GM23338 (cell line): ENCODE measurements around the gene SLC25A30. TPM values are rescaled to one million over a fixed set of nuclear protein-coding genes. Genes with fewer than 3 reads are reported as not detected.

Source experiments
- ATAC-seq: fragments of 200-7000 bp; cut with Tn5 transposase; 3 replicates; pipeline ENCODE4 v1.9.1; 2020
- DNase-seq: peaks from one replicate; pipeline ENCODE4 v3.0.0-alpha.2; 2015; ENCODE audit warnings: low spot score
- H2AFZ ChIP-seq: fragments of 200-600 bp; sonication (generic); 2 replicates; pipeline ENCODE4 v1.8.0; 2016; ENCODE audit warnings: antibody characterized with exemption, mild to moderate bottlenecking, moderate library complexity
- H3F3A ChIP-seq: fragments of 200-600 bp; sonication (generic); replicated peaks from 2 replicates; pipeline ENCODE4 v1.8.0; 2017; ENCODE audit warnings: antibody characterized with exemption, mixed run types, low read depth
- H3K27ac ChIP-seq: fragments of 200-600 bp; sonication (generic); 2 replicates; pipeline ENCODE4 v1.6.1; 2016; ENCODE audit warnings: low read depth
- H3K27me3 ChIP-seq: fragments of 200-600 bp; sonication (generic); 2 replicates; pipeline ENCODE4 v1.8.0; 2016; ENCODE audit warnings: mild to moderate bottlenecking, mixed run types, moderate library complexity; ENCODE audit not compliant: insufficient read depth
- H3K36me3 ChIP-seq: fragments of 200-600 bp; sonication (generic); 2 replicates; pipeline ENCODE4 v1.8.0; 2016; ENCODE audit warnings: mild to moderate bottlenecking; ENCODE audit not compliant: insufficient read depth
- H3K4me1 ChIP-seq: fragments of 200-600 bp; sonication (generic); 2 replicates; pipeline ENCODE4 v1.8.0; 2016; ENCODE audit warnings: mild to moderate bottlenecking, moderate library complexity; ENCODE audit not compliant: insufficient read depth
- H3K4me2 ChIP-seq: fragments of 200-600 bp; sonication (generic); 2 replicates; pipeline ENCODE4 v1.7.1; 2017; ENCODE audit warnings: mixed run types
- H3K4me3 ChIP-seq: fragments of 200-600 bp; sonication (generic); 2 replicates; pipeline ENCODE4 v1.6.1; 2016; ENCODE audit warnings: mixed run types
- H3K79me2 ChIP-seq: fragments of 200-600 bp; sonication (generic); replicated peaks from 2 replicates; pipeline ENCODE4 v1.8.0; 2017; ENCODE audit warnings: mild to moderate bottlenecking; ENCODE audit not compliant: insufficient read depth
- H3K9me2 ChIP-seq: fragments of 200-600 bp; sonication (generic); 2 replicates; pipeline ENCODE4 v1.8.0; 2017; ENCODE audit not compliant: insufficient read depth
- H4K20me1 ChIP-seq: fragments of 200-600 bp; sonication (generic); replicated peaks from 2 replicates; pipeline ENCODE4 v1.8.0; 2017; ENCODE audit warnings: mild to moderate bottlenecking; ENCODE audit not compliant: insufficient read depth
- H3K27ac Mint-ChIP-seq: 2 replicates; pipeline ENCODE4 v1.8.0; 2020; ENCODE audit warnings: inconsistent platforms, mild to moderate bottlenecking, moderate library complexity, mixed read lengths
- H3K27me3 Mint-ChIP-seq: 3 replicates; pipeline ENCODE4 v1.8.0; 2022; ENCODE audit warnings: low read depth, mild to moderate bottlenecking, moderate library complexity, mixed read lengths, inconsistent platforms; ENCODE audit not compliant: insufficient read depth, poor library complexity
- H3K36me3 Mint-ChIP-seq: 3 replicates; pipeline ENCODE4 v1.8.0; 2021; ENCODE audit warnings: low read depth, mild to moderate bottlenecking, inconsistent platforms, moderate library complexity, mixed read lengths
- H3K4me1 Mint-ChIP-seq: 3 replicates; pipeline ENCODE4 v1.8.0; 2020; ENCODE audit warnings: mild to moderate bottlenecking, inconsistent platforms, mixed read lengths
- H3K4me3 Mint-ChIP-seq: 3 replicates; pipeline ENCODE4 v1.8.0; 2021; ENCODE audit warnings: moderate library complexity, mild to moderate bottlenecking, inconsistent platforms, mixed read lengths
- H3K9me3 Mint-ChIP-seq: 3 replicates; pipeline ENCODE4 v1.8.0; 2020; ENCODE audit warnings: moderate library complexity, mild to moderate bottlenecking, inconsistent platforms, mixed read lengths
- CREB1 ChIP-seq: fragments of 250-450 bp; sonication (Bioruptor Pico); IDR thresholded peaks from 2 replicates; pipeline ENCODE4 v1.5.0; 2020; ENCODE audit warnings: low read depth, mild to moderate bottlenecking, moderate library complexity
- CTCF ChIP-seq, 2 experiments: fragments of 200-600 bp in 1 of 2; sonication (generic) in 1 of 2; conservative IDR thresholded peaks; 2 replicates each; pipeline versions ENCODE4 v1.5.1 to v1.6.1; 2016 to 2017; ENCODE audit warnings: antibody characterized with exemption in 2 of 2, low read depth in 2 of 2, mild to moderate bottlenecking in 2 of 2, moderate library complexity in 1 of 2
- EZH2 ChIP-seq: fragments of 200-600 bp; sonication (generic); IDR thresholded peaks from one replicate; pipeline ENCODE4 v1.8.0; 2017; ENCODE audit warnings: antibody characterized with exemption, mild to moderate bottlenecking, low read depth; ENCODE audit not compliant: unreplicated experiment
- EZH2phosphoT487 ChIP-seq: fragments of 200-600 bp; sonication (generic); IDR thresholded peaks from one replicate; pipeline ENCODE4 v1.8.1; 2018; ENCODE audit warnings: antibody characterized with exemption; ENCODE audit not compliant: unreplicated experiment
- JUNB ChIP-seq: IDR thresholded peaks from one replicate; pipeline ENCODE4 v1.6.1; 2016; ENCODE audit warnings: antibody characterized with exemption; ENCODE audit not compliant: unreplicated experiment
- NANOG ChIP-seq: IDR thresholded peaks from 2 replicates; pipeline ENCODE4 v1.6.1; 2016; ENCODE audit warnings: antibody characterized with exemption, borderline replicate concordance
- POLR2AphosphoS5 ChIP-seq: IDR thresholded peaks from 2 replicates; pipeline ENCODE4 v1.6.1; 2016; ENCODE audit warnings: antibody characterized with exemption, low read depth
- STAT1 ChIP-seq: IDR thresholded peaks from one replicate; pipeline ENCODE4 v1.6.1; 2016; ENCODE audit warnings: antibody characterized with exemption; ENCODE audit not compliant: unreplicated experiment
- ZNF114 ChIP-seq: fragments of 250-450 bp; sonication (Bioruptor Pico); IDR thresholded peaks from 2 replicates; pipeline ENCODE4 v1.5.0; 2020; ENCODE audit warnings: mild to moderate bottlenecking, moderate library complexity
- ZNF331 ChIP-seq: fragments of 250-450 bp; sonication (Bioruptor Pico); IDR thresholded peaks from 2 replicates; pipeline ENCODE4 v1.5.0; 2020; ENCODE audit warnings: low read depth, mild to moderate bottlenecking, moderate library complexity
- ZNF462 ChIP-seq: fragments of 250-450 bp; sonication (Bioruptor Pico); IDR thresholded peaks from 2 replicates; pipeline ENCODE4 v1.5.0; 2020; ENCODE audit warnings: mild to moderate bottlenecking, moderate library complexity
- polyA plus RNA-seq: library from polyadenylated mRNA; unstranded; fragments of >200 nt; fragmentation: Nextera tagmentation; extraction: Ambion mirVana; gene quantifications from 2 replicates; pipeline ENCODE4 v1.2.1, GENCODE V29; 2016
- total RNA-seq: library from RNA; depleted of rRNA; stranded (reverse); fragments of >200 nt; shearing (Covaris generic); gene quantifications from 2 replicates; pipeline ENCODE4 v1.2.3, GENCODE V29; 2014

SLC25A30 gene
- total and polyA plus RNA-seq, 2 experiments from 2014 or later = 2.0 to 7.5 TPM

- H3K9me2 ChIP-seq = no peaks in the 10 kb centered on the region
- H3K4me3 ChIP-seq = no peak overlapping the region
- H3K4me1 ChIP-seq = peaks cover 17% of the 10 kb centered on the region
- no peak overlapping the region for H3K4me2 ChIP-seq
- no peaks in the 10 kb centered on the region for H3K36me3 ChIP-seq
- no peaks in the 10 kb centered on the region for H4K20me1 ChIP-seq
- Mint-ChIP-seq H3K36me3 (peaks cover 6% of the 10 kb centered on the region; the same call in 2 of the 3 replicates), H3K9me3 (no peaks in the 10 kb centered on the region), H3K27me3 (peaks cover 7% of the 10 kb centered on the region), H3K4me1 (peaks cover 25% of the 10 kb centered on the region), H3K4me3 (no peak overlapping the region), H3K27ac (no peak overlapping the region)
- DNase-seq (no peak), ATAC-seq (no peak)
- TF ChIP-seq JUNB (no peak), CTCF (conservative IDR thresholded peaks at IDR 0.05; ENCODE audit: low read depth in 2 of 2) (no peak), EZH2phosphoT487 (no peak), NANOG (no peak), CREB1 (no peak), POLR2AphosphoS5 (no peak)
- H2AFZ ChIP-seq = no peak overlapping the region
- H3K79me2 ChIP-seq = no peaks in the 10 kb centered on the region
- H3K27me3 ChIP-seq = no peaks in the 10 kb centered on the region
- H3F3A ChIP-seq = peaks cover 5% of the 10 kb centered on the region; the same call in 1 of the 2 replicates
- no peak overlapping the region for H3K27ac ChIP-seq
Measured at GRCh38 chr13:45369116-45369515, 49.1 kb downstream of the SLC25A30 start.

GRCh38 chr13:45368571-45368970 is 49.6 kb downstream of the SLC25A30 start:
- H3K27ac Mint-ChIP-seq = no peak overlapping the region
- no peak for TF ChIP-seq ZNF462 (CRISPR knock-in tag)
- TF ChIP-seq ZNF331 (CRISPR knock-in tag) = no peak
- TF ChIP-seq ZNF114 (CRISPR knock-in tag) = no peak
- no peak for TF ChIP-seq STAT1
- no peak for TF ChIP-seq CTCF (conservative IDR thresholded peaks at IDR 0.05; ENCODE audit: low read depth in 2 of 2)
- no peak for TF ChIP-seq CREB1
- TF ChIP-seq EZH2 = no peak

More at GRCh38 chr13:45368571-45368970, 49.6 kb downstream of the SLC25A30 start:
- peak overlapping the region; percentile 26; the same call in 1 of the 2 replicates for H3K27ac ChIP-seq
- Mint-ChIP-seq H3K9me3 (peaks cover 4% of the 10 kb centered on the region; the same call in 2 of the 3 replicates), H3K27me3 (peaks cover 8% of the 10 kb centered on the region), H3K4me3 (no peak overlapping the region; the same call in 2 of the 3 replicates), H3K4me1 (peaks cover 27% of the 10 kb centered on the region), H3K36me3 (peaks cover 11% of the 10 kb centered on the region; the same call in 2 of the 3 replicates)
- no peaks in the 10 kb centered on the region for H3K79me2 ChIP-seq
- H2AFZ ChIP-seq = no peak overlapping the region
- no peaks in the 10 kb centered on the region for H3K27me3 ChIP-seq
- H3K36me3 ChIP-seq = no peaks in the 10 kb centered on the region
- peaks cover 5% of the 10 kb centered on the region; the same call in 1 of the 2 replicates for H3F3A ChIP-seq
- DNase-seq (no peak), ATAC-seq (no peak)
- no peaks in the 10 kb centered on the region for H4K20me1 ChIP-seq
- no peak overlapping the region for H3K4me3 ChIP-seq
- H3K4me2 ChIP-seq = no peak overlapping the region
- H3K4me1 ChIP-seq = peaks cover 17% of the 10 kb centered on the region
- H3K9me2 ChIP-seq = no peaks in the 10 kb centered on the region
